Adrenal gland (tissue), 12 donors: ENCODE measurements around the gene FOXP3. TPM values are rescaled to one million over a fixed set of nuclear protein-coding genes. Genes with fewer than 3 reads are reported as not detected.
"Not testable (repeated sequence)": the region's sequence is repeated elsewhere in the genome, so short reads cannot be mapped to it uniquely, and the experiment has no call there.

Experiments
- DNase-seq, 7 donors: peaks; one replicate each; pipeline ENCODE4 v3.0.0-alpha.2; 2019 to 2020
- H3K27ac ChIP-seq, 5 donors: fragments of 200-600 bp; sonication (generic) in 4 of 5; 1 replicate in 3 of 5; 2 replicates in 2 of 5; pipeline versions ENCODE4 v1.5.1 to v1.8.0; 2016 to 2020; ENCODE audit warnings: mild to moderate bottlenecking in 1 of 5
- H3K27me3 ChIP-seq: fragments of 200-600 bp; 2 replicates; pipeline ENCODE4 v1.8.0; 2021
- H3K36me3 ChIP-seq, 2 donors: fragments of 200-600 bp; replicated peaks in 1 of 2; 1 replicate in 1 of 2; 2 replicates in 1 of 2; pipeline versions ENCODE4 v1.5.1 to v1.8.0; 2018 to 2022
- H3K4me1 ChIP-seq, 2 donors: fragments of 200-600 bp; replicated peaks in 1 of 2; 1 replicate in 1 of 2; 2 replicates in 1 of 2; pipeline versions ENCODE4 v1.5.1 to v1.8.0; 2018 to 2021
- H3K4me3 ChIP-seq, 4 donors: fragments of 200-600 bp; sonication (generic) in 3 of 4; one replicate each; pipeline ENCODE4 v1.5.1; 2016 to 2018
- H3K9me3 ChIP-seq, 3 donors: fragments of 200-600 bp; sonication (generic) in 1 of 3; replicated peaks in 1 of 3; 1 replicate in 2 of 3; 2 replicates in 1 of 3; pipeline versions ENCODE4 v1.5.1 to v1.8.0; 2016 to 2021
- POLR2A ChIP-seq, 2 donors: fragments of 450-650 bp; IDR thresholded peaks; one replicate each; pipeline ENCODE4 v1.6.1; 2017; ENCODE audit warnings: antibody characterized with exemption in 2 of 2, mild to moderate bottlenecking in 2 of 2, moderate library complexity in 1 of 2
- WGBS, 4 donors: extraction: QIAGEN DNeasy Blood & Tissue Kit in 2 of 4; methylation state at CpG; one replicate each; pipeline versions ENCODE4 v1.1.5 to v1.1.7; 2013 to 2017; 5-methylcytosine and 5-hydroxymethylcytosine counted together
- intact Hi-C, 2 donors: fragments of 100-400 bp; cut with DNase I; formaldehyde crosslinking; loops; one replicate each; pipeline versions ENCODE4 v1.14.1 to v1.15.0; 2022 to 2023
- polyA plus RNA-seq, 3 donors: library from polyadenylated mRNA; stranded (reverse); fragments of 200-250 nt in 2 of 3; fragments of 350-450 nt in 1 of 3; fragmentation: Illumina TruSeq in 1 of 3; extraction: RNeasy Lipid Tissue Mini Kit (QIAGEN cat#74804) in 1 of 3; gene quantifications; one replicate each; pipeline ENCODE4 v1.2.3, GENCODE V29; 2013 to 2014
- total RNA-seq, 9 donors: library from RNA; depleted of rRNA in 4 of 9; stranded (reverse); fragments of >200 nt in 4 of 9; fragments of 120-200 nt in 1 of 9; fragmentation: NEBNext Ultra II Directional in 1 of 9; extraction: Animal tissue kit (Norgen Biotek cat#: 25700) in 1 of 9; gene quantifications; one replicate each; pipeline versions ENCODE4 v1.1.0 to v1.2.4, GENCODE V29; 2013 to 2023
- TF ChIP-seq, protein P1 (sequence below), 6 experiments: fragments of 450-650 bp in 4 of 6; fragments of 200-600 bp in 2 of 6; sonication (generic) in 1 of 6; IDR thresholded peaks; 1 replicate in 5 of 6; 2 replicates in 1 of 6; pipeline versions ENCODE4 v1.5.1 to v1.8.0; 2016 to 2021; ENCODE audit warnings: antibody characterized with exemption in 6 of 6, mild to moderate bottlenecking in 2 of 6, moderate library complexity in 1 of 6
- donor health status: healthy with polysubstance abuse.
- donor health status: Bipolar disorder and iron deficiency.
- donor health status: DM: yes; HTN: yes; CAD: no.
- donor health status: DM: no; HTN: no; CAD: no.
- donor health status: DM: no; HTN: no; CAD: no.
- donor health status: DM: yes; HTN: yes; CAD: no.

The FOXP3 gene
- total and polyA plus RNA-seq, 12 donors: 0.14 to 0.53 (median 0.26) TPM; not detected in 4

DNA sequence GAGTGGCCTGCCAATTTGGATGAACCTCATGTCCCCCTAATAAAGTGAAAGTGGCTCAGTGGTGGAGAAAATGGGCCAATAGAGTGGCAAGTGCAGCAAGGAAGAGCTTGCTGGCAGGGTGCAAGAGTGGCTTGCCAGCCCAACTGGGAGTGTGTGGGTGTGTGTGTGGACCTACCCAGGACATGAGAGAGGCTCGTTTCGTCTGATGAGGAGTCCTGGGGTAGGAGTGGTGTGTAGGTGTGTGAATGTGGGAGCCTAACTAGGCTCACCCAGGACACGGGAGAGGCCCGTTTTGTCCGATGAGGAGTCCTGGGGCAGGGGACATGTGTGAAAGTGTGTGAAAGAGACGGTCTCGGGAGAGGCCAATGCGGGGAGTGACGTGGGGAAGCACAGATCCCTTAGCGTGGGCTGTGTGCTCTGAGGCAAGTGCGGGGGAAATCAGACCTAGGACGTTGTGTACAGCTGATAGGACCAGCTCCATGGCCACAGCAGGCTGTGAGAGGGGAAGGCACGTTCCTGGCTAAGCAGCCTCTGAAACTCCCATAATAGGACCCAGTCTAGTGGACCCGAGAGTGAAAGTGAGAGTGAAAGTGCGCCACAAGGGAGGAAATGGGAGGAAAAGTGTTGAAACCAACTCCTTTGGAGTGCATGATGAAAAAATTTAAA lies 44.2 kb upstream of the FOXP3 start:
- Histone ChIP-seq H3K27ac (peak overlapping the region in 1 of 5 donors; percentile 56), H3K36me3 (no peaks in the 10 kb centered on the region), H3K4me1 (peaks cover 5% of the 10 kb centered on the region in 2 donors), H3K27me3 (peaks cover 2% of the 10 kb centered on the region), H3K4me3 (peak overlapping the region in 1 of 4 donors; percentile 39), H3K9me3 (no peaks in the 10 kb centered on the region)
- TF ChIP-seq POLR2A (IDR thresholded peaks at IDR 0.05): no peak
- TF ChIP-seq, protein P1, sequence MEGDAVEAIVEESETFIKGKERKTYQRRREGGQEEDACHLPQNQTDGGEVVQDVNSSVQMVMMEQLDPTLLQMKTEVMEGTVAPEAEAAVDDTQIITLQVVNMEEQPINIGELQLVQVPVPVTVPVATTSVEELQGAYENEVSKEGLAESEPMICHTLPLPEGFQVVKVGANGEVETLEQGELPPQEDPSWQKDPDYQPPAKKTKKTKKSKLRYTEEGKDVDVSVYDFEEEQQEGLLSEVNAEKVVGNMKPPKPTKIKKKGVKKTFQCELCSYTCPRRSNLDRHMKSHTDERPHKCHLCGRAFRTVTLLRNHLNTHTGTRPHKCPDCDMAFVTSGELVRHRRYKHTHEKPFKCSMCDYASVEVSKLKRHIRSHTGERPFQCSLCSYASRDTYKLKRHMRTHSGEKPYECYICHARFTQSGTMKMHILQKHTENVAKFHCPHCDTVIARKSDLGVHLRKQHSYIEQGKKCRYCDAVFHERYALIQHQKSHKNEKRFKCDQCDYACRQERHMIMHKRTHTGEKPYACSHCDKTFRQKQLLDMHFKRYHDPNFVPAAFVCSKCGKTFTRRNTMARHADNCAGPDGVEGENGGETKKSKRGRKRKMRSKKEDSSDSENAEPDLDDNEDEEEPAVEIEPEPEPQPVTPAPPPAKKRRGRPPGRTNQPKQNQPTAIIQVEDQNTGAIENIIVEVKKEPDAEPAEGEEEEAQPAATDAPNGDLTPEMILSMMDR (IDR thresholded peaks at IDR 0.05): no peak
- peak in 1 of 7 donors; percentile 13 for DNase-seq
- intact Hi-C loops: no loop called here
- WGBS, 4 donors: 63 to 79% (median 74%) methylated on average over 15 of the region's 15 CpGs

DNA sequence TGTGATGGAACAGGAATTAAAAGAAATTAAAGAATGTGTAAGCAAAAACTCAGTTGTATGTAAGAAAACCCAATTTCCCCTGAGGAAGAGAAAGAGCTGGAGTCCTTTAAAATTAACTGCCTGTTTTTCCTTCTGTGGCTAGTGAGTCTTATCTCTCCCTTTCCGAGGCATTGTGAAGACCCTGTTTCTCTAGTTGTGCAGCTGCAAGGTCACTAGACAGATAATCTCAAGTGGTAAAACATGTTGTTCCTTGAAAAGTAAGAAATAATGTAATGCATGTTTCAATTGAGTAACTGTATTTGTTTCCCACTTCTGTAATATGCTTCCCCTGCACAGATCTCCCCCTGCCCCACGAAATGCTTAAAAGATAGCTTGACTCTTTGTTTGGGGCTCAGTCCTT lies 43.3 kb upstream of the FOXP3 start:
- H3K27me3 ChIP-seq, DNase-seq, H3K27ac ChIP-seq, H3K4me3 ChIP-seq, H3K9me3 ChIP-seq, H3K36me3 ChIP-seq, H3K4me1 ChIP-seq, intact Hi-C loops: not testable (repeated sequence)
- 32 to 53% (median 44%) methylated on average over 2 of the region's 2 CpGs for WGBS, 4 donors

DNA sequence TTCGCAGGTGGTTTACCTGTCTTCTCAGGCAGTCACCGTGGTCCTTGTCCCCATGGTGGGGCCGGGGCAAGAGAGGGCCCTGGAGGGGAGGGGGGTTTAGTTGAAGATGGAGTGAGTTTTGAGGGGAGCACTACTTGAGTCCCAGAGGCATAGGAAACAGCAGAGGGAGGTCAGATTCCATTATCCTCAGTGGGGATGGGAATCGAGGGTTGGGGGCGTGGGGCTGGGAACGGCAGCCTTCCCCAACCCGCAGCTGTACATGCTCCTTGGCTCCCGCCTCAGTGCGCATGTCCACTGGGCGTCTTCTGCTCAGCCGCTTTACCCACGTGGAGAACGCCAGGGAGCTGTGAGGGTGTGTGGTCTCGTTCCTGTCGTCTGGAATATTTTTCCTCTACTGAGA lies 38.8 kb upstream of the FOXP3 start, which contains the start of gene GAGE10:
GAGE10 (plus strand) TSS at position 301 of the 400 bp plus-strand sequence. CDS start 1,214 bp downstream, outside the sequence.
- H3K36me3 ChIP-seq: no peaks in the 10 kb centered on the region
- H3K9me3 ChIP-seq: no peaks in the 10 kb centered on the region
- WGBS, 4 donors: 78 to 89% (median 85%) methylated on average over 10 to 15 of the region's 15 CpGs
- H3K4me1 ChIP-seq: no peaks in the 10 kb centered on the region
- H3K27me3 ChIP-seq: peaks cover 3% of the 10 kb centered on the region
- H3K27ac ChIP-seq: no peak within 1 kb of the TSS
- H3K4me3 ChIP-seq: no peak within 1 kb of the TSS
- no peak for DNase-seq
- intact Hi-C loops: no loop called here
- TF ChIP-seq, protein P1 (IDR thresholded peaks at IDR 0.05): no peak
- no peak for TF ChIP-seq POLR2A (IDR thresholded peaks at IDR 0.05)

DNA sequence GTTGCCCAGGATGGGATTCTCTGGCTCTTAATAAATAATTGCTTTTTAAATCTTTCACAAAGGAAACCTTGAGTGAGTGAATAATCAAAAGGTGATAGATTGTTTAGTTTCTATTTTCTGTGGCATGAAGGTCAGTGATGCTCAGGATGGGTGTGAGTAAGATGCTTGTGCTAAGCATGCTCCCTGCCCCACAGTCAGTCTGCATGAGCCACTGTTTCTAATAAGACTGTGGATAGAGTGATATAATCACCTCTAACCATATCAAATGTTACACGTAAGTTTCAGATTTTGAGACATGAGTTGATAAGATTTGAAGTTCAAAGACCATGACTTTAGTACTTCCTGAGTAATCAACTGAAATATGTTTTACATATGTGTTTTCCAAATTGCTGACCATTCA lies 36.2 kb upstream of the FOXP3 start:
- no peak for DNase-seq
- Histone ChIP-seq H3K4me1 (no peaks in the 10 kb centered on the region), H3K4me3 (no peak overlapping the region), H3K27me3 (peaks cover 3% of the 10 kb centered on the region), H3K36me3 (no peaks in the 10 kb centered on the region), H3K27ac (no peak overlapping the region), H3K9me3 (no peaks in the 10 kb centered on the region)
- intact Hi-C loops: no loop called here
- 74 to 91% (median 79%) methylated on average over 1 of the region's 1 CpG for WGBS, 4 donors
- TF ChIP-seq POLR2A (IDR thresholded peaks at IDR 0.05): no peak
- TF ChIP-seq, protein P1 (IDR thresholded peaks at IDR 0.05): no peak

DNA sequence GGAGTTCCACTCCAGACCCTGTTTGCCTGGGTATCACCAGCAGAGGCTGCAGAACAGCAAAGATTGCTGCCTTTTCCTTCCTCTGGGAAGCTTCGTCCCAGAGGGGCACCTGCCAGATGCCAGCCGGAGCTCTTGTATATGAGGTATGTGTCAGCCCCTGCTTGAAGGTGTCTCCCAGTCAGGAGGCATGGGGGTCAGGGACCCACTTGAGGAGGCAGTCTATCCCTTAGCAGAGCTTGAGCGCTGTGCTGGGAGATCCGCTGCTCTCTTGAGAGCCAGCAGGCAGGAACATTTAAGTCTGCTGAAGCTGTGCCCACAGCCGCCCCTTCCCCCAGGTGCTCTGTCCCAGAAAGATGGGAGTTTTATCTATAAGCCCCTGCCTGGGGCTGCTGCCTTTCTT lies 34.8 kb upstream of the FOXP3 start:
- H3K27me3 ChIP-seq, H3K36me3 ChIP-seq, H3K27ac ChIP-seq, DNase-seq, H3K9me3 ChIP-seq, H3K4me3 ChIP-seq, intact Hi-C loops, H3K4me1 ChIP-seq: not testable (repeated sequence)
- WGBS, 4 donors: 82 to 92% (median 90%) methylated on average over 2 to 5 of the region's 5 CpGs; no CpG with 5 or more reads in 1 of the 4 donors
